Activated CD4-positive, alpha-beta T cell treated with anti-CD3 and anti-CD28 coated beads for 36 hours (primary cell): Measurements from ENCODE around the gene CARMIL1. TPM values are rescaled to one million over a fixed set of nuclear protein-coding genes. Genes with fewer than 3 reads are reported as not detected.
"Not testable (repeated sequence)": the region's sequence is repeated elsewhere in the genome, so short reads cannot be mapped to it uniquely, and the experiment has no call there.

Source experiments
- ATAC-seq: fragments of 200-7000 bp; cut with Tn5 transposase; one replicate; pipeline ENCODE4 v1.10.0; 2021; ENCODE audit warnings: mild to moderate bottlenecking, moderate library complexity
- CTCF ChIA-PET: fragments of 350-600 bp; sonication (Branson Sonifier 250); formaldehyde crosslinking; loops from one replicate; lab custom pipeline; 2021; ENCODE audit warnings: antibody characterized with exemption; lab: Charles Lee
- POLR2A ChIA-PET: fragments of 350-600 bp; sonication (Branson Sonifier 250); formaldehyde crosslinking; loops from one replicate; lab custom pipeline; 2021; ENCODE audit warnings: antibody characterized with exemption, inconsistent platforms; lab: Charles Lee
- DNase-seq: peaks from one replicate; pipeline ENCODE4 v3.0.0-alpha.2; 2020
- H3K27ac Mint-ChIP-seq: one replicate; pipeline ENCODE4 v1.8.0; 2021; ENCODE audit warnings: mixed read lengths
- H3K27me3 Mint-ChIP-seq: one replicate; pipeline ENCODE4 v1.8.0; 2021; ENCODE audit warnings: mixed read lengths
- H3K36me3 Mint-ChIP-seq: one replicate; pipeline ENCODE4 v1.8.0; 2021; ENCODE audit warnings: low read depth, mixed read lengths
- H3K4me1 Mint-ChIP-seq: one replicate; pipeline ENCODE4 v1.8.0; 2021; ENCODE audit warnings: mixed read lengths
- H3K4me3 Mint-ChIP-seq: one replicate; pipeline ENCODE4 v1.8.0; 2021; ENCODE audit warnings: mild to moderate bottlenecking, moderate library complexity, mixed read lengths
- H3K9me3 Mint-ChIP-seq: one replicate; pipeline ENCODE4 v1.8.0; 2021; ENCODE audit warnings: low read depth, mixed read lengths
- intact Hi-C, 2 experiments: fragments of 100-400 bp; cut with DNase I in 1 of 2; cut with micrococcal nuclease in 1 of 2; formaldehyde crosslinking; loops; one replicate each; pipeline versions ENCODE4 v1.14.2 to v1.15.1; 2022 to 2024; cut with DNase I, micrococcal nuclease
- total RNA-seq, 2 experiments: library from RNA; stranded (reverse); gene quantifications; one replicate each; pipeline ENCODE4 v1.2.3, GENCODE V29; 2021

Gene CARMIL1
- total RNA-seq, 2 experiments from 2014 or later, result 4.5 to 4.9 TPM

DNA sequence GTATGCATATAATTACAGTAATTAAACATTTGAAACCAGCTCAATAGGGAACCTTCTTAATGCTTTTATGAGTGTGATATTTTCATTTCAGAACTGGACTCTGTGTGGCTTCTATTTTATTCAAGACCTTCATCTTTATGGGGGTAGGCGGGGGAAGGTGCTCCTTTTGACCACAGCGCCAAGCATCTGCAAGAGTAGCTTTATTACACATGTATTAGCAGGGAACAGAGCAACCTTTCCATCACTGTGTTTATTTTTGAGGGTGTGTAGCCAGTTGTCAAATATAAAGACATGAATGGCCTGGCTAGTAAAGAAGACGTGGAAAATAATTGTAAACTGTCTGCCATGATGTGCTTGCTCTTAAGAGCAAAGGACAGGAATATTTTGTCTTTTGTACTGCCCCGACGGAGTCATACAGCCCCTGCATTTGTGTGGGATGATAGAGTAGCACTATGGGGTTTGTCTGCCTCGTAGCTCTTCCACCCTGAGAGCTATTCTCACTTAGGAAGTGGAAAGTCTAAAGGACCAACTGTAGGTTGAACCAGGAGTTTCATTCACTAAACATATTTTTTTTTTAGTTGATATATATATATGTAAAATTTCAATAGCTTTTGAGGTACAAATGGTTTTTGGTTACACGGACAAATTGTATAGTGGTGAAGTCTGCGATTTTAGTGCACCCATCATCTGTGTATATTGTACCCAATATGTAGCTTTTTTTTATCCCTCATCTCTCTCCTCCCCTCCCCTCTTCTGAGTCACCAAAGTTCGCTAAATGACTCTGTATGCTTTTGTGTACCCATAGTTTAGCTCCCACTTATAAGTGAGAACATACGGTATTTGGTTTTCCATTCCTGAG is 91.2 kb downstream of the CARMIL1 start:
- Mint-ChIP-seq H3K36me3 (peaks cover 2% of the 10 kb centered on the region), H3K4me3 (peak overlapping the region; percentile 43), H3K27ac (peak overlapping the region; percentile 83), H3K27me3 (no peaks in the 10 kb centered on the region), H3K9me3 (peaks cover 3% of the 10 kb centered on the region), H3K4me1 (peaks cover 62% of the 10 kb centered on the region)
- peak; percentile 79 for ATAC-seq
- CTCF ChIA-PET, result interaction anchor here (0.5 to 2.2 kb wide), 8 partner anchors 8 to 302 kb away, joined by 3 to 12 read pairs (median 4); partner anchors contain the start of gene CARMIL1
- intact Hi-C loops, result no loop called here
- POLR2A ChIA-PET, result interaction anchor here (0.6 to 0.7 kb wide), 3 partner anchors 8 to 159 kb away, joined by 3 to 10 read pairs (median 7); no protein-coding TSS in a partner anchor
- peak; percentile 24 for DNase-seq

DNA sequence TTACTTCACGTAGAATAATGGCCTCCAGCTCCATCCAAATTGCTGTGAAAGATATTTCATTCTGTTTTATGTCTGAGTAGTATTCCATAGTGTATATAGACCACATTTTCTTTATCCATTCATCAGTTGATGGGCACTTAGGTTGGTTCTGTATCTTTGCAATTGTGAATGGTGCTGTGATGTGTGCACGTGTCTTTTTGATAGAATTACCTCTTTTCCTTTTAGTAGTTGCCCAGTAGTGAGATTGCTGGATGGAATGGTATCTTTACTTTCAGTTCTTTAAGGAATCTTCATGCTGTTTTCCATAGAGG is 91.8 kb downstream of the CARMIL1 start:
- no peak overlapping the region for H3K4me3 Mint-ChIP-seq
- DNase-seq, result no peak
- H3K4me1 Mint-ChIP-seq, result peaks cover 62% of the 10 kb centered on the region
- intact Hi-C loops, result no loop called here
- CTCF ChIA-PET, result interaction anchor here (1.4 to 2.2 kb wide), 2 partner anchors 93 to 148 kb away, joined by 5 to 12 read pairs; partner anchors contain the start of gene CARMIL1
- peak overlapping the region; percentile 8 for H3K27ac Mint-ChIP-seq
- no peaks in the 10 kb centered on the region for H3K27me3 Mint-ChIP-seq
- ATAC-seq, result no peak
- H3K36me3 Mint-ChIP-seq, result peaks cover 4% of the 10 kb centered on the region
- peaks cover 3% of the 10 kb centered on the region for H3K9me3 Mint-ChIP-seq
- POLR2A ChIA-PET, result interaction anchor here (0.6 to 0.7 kb wide), 2 partner anchors 7 to 158 kb away, joined by 3 to 7 read pairs; no protein-coding TSS in a partner anchor

DNA sequence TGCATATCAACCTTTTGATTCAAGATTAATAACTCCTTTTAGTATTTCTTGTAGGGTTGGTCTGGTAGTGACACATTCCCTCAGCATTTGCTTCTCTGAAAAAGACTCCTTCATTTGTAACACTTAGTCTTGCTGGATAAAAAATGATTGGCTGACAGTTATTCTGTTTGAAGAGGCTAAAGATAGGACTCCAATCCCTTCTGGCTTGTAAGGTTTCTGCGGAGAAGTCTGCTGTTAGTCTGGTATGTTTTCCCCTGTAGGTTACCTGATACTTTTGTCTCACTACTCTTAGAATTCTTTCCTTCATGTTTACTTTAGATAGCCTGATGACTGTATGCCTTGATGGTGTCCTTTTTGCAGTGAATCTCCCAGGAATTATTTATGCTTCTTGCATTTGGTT is 96.0 kb downstream of the CARMIL1 start:
- DNase-seq (no peak), ATAC-seq (no peak)
- ChIA-PET POLR2A (no interaction called here), CTCF (no interaction called here)
- Mint-ChIP-seq H3K4me3 (no peak overlapping the region), H3K36me3 (peaks cover 4% of the 10 kb centered on the region), H3K4me1 (peaks cover 21% of the 10 kb centered on the region), H3K9me3 (peaks cover 3% of the 10 kb centered on the region), H3K27ac (no peak overlapping the region), H3K27me3 (no peaks in the 10 kb centered on the region)
- intact Hi-C loops, result no loop called here

DNA sequence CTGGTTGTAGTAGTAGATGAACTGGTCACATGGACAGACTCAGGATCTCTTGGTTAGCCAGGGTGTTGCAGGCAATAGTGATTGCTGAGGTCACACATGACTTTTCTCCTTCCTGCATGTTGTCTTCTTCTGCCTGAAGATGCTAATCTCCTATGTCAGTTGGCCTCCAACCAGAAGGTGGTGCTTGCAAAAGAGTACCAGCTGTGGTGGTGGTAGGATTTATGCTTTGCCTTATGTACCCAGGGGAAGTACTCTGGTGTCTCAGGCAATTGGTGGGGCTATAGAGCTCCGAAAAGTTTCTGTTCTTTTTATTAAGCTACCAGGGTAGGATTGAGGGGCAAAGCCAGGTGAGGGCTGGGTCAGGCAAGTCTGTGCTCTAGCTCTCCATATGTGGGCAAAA is 98.5 kb downstream of the CARMIL1 start:
- DNase-seq (no peak), ATAC-seq (no peak)
- Mint-ChIP-seq H3K36me3 (peaks cover 4% of the 10 kb centered on the region), H3K9me3 (peaks cover 3% of the 10 kb centered on the region), H3K4me1 (peaks cover 3% of the 10 kb centered on the region), H3K27me3 (no peaks in the 10 kb centered on the region), H3K4me3 (no peak overlapping the region), H3K27ac (no peak overlapping the region)
- ChIA-PET POLR2A (interaction anchor here (0.6 to 0.7 kb wide), 2 partner anchors 10 to 11 kb away, joined by 3 to 4 read pairs; no protein-coding TSS in a partner anchor), CTCF (interaction anchor here (0.7 kb wide), 1 partner anchor 112 kb away, joined by 3 read pairs; no protein-coding TSS in a partner anchor)
- intact Hi-C loops, result no loop called here

DNA sequence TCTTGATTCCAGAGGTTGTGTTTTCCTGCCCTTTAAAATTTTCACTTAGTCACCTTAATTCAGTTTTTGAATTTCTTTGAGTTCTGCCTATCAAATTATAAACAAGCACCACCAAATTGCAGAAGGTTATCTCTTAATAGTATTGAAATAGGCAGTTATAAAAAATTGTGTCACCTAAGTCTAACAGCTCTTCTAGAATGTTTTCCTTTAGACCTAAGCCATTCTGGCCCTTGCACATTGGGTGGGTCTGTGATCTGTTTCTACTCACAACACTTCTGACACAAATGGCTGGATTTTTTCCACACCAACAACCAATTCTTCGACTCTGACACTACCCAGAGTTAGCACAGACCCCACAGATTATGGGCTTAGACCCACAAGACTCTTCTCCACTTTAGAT is 101.9 kb downstream of the CARMIL1 start:
- ATAC-seq (no peak), DNase-seq (no peak)
- Mint-ChIP-seq H3K9me3 (no peaks in the 10 kb centered on the region), H3K4me1 (peaks cover 4% of the 10 kb centered on the region), H3K27ac (no peak overlapping the region), H3K4me3 (no peak overlapping the region), H3K36me3 (no peaks in the 10 kb centered on the region), H3K27me3 (no peaks in the 10 kb centered on the region)
- intact Hi-C loops, result no loop called here
- POLR2A ChIA-PET, result no interaction called here
- CTCF ChIA-PET, result no interaction called here

DNA sequence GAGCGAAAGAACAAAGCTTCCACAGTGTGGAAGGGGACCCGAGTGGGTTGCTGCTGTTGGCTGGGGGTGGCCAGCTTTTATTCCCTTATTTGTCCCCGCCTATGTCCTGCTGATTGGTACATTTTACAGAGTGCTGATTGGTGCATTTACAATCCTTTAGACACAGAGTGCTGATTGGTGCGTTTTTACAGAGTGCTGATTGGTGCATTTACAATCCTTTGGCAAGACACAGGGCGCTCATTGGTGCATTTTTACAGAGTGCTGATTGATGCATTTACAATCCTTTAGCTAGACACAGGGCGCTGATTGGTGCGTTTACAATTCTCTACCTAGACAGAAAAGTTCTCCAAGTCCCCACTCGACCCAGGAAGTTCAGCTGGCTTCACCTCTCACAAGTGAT is 103.3 kb downstream of the CARMIL1 start:
- H3K9me3 Mint-ChIP-seq, H3K36me3 Mint-ChIP-seq, DNase-seq, intact Hi-C loops, H3K4me3 Mint-ChIP-seq, ATAC-seq, H3K27me3 Mint-ChIP-seq, POLR2A ChIA-PET, CTCF ChIA-PET, H3K27ac Mint-ChIP-seq, H3K4me1 Mint-ChIP-seq: not testable (repeated sequence)

DNA sequence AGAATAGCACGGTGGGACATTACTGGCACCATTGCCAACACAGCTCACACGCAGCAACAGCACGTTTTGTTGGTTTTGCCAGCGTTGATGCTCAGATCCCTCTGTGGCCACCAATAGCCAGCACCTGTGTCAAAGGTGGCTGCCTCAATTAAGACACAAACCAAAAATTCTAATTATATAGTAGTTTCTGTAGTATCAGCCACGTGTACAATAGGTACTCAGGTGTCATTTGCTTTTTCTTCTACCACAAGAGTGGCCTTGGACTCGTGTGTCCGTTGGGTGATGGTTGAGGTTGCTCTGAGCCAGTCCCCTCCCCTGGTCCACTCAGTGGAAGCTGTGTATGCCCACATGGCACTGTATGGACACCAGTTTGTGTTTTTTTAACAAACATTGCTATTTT is 105.1 kb downstream of the CARMIL1 start:
- H3K4me3 Mint-ChIP-seq, result no peak overlapping the region
- intact Hi-C loops, result no loop called here
- ChIA-PET POLR2A (no interaction called here), CTCF (no interaction called here)
- H3K27ac Mint-ChIP-seq, result no peak overlapping the region
- DNase-seq (no peak), ATAC-seq (no peak)
- peaks cover 15% of the 10 kb centered on the region for H3K4me1 Mint-ChIP-seq
- H3K27me3 Mint-ChIP-seq, result no peaks in the 10 kb centered on the region
- no peaks in the 10 kb centered on the region for H3K9me3 Mint-ChIP-seq
- H3K36me3 Mint-ChIP-seq, result no peaks in the 10 kb centered on the region

DNA sequence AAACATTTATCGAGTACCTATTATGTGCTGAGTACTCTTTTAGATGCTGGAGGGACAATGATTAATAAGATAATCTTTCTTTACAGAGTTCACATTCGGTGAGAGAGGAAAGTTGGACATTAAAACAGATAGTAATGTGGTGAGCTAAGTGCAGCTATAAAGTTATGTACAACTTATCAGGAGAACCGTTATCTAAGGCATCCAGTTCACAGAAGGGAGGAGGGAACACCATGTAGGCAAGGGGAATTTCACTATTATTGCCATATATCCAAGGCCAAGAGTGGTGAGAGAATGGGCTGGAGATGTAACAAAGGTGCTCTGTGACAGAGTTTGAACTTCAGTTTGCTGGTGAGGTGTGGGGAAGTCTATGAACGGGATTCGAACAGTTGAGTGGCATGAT is 105.8 kb downstream of the CARMIL1 start:
- CTCF ChIA-PET, result interaction anchor here (1.0 kb wide), 1 partner anchor 11 kb away, joined by 3 read pairs; no protein-coding TSS in a partner anchor
- H3K9me3 Mint-ChIP-seq, result no peaks in the 10 kb centered on the region
- H3K27ac Mint-ChIP-seq, result no peak overlapping the region
- intact Hi-C loops, result no loop called here
- DNase-seq (no peak), ATAC-seq (no peak)
- H3K4me1 Mint-ChIP-seq, result peaks cover 21% of the 10 kb centered on the region
- H3K4me3 Mint-ChIP-seq, result no peak overlapping the region
- no peaks in the 10 kb centered on the region for H3K36me3 Mint-ChIP-seq
- no peaks in the 10 kb centered on the region for H3K27me3 Mint-ChIP-seq
- POLR2A ChIA-PET, result interaction anchor here (0.7 kb wide), 1 partner anchor 47 kb away, joined by 3 read pairs; no protein-coding TSS in a partner anchor

DNA sequence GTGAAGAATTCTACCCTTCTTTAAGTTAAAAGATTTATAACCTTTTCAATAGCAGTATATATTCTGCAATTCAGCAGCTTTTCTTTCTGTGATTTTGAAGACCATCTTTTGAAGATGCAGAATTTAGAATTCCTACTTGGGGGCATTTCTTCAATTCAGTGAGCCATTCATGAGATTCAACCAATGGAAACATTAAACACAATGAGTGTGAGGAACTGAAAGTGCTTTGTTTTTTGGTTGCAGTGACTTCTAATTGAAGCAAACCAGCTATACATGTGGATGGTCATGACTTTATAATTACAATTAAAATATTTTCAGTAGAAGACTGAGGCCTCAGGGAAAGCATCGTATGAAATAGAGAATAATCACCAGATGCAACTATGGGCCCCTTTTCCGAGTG is 108.3 kb downstream of the CARMIL1 start:
- ChIA-PET CTCF (interaction anchor here (0.7 to 1.2 kb wide), 2 partner anchors 9 to 17 kb away, joined by 3 read pairs; no protein-coding TSS in a partner anchor), POLR2A (interaction anchor here (0.7 kb wide), 1 partner anchor 14 kb away, joined by 3 read pairs; no protein-coding TSS in a partner anchor)
- DNase-seq (no peak), ATAC-seq (no peak)
- Mint-ChIP-seq H3K4me1 (peaks cover 21% of the 10 kb centered on the region), H3K36me3 (no peaks in the 10 kb centered on the region), H3K27me3 (no peaks in the 10 kb centered on the region), H3K4me3 (no peak overlapping the region), H3K9me3 (no peaks in the 10 kb centered on the region), H3K27ac (no peak overlapping the region)
- intact Hi-C loops, result no loop called here

DNA sequence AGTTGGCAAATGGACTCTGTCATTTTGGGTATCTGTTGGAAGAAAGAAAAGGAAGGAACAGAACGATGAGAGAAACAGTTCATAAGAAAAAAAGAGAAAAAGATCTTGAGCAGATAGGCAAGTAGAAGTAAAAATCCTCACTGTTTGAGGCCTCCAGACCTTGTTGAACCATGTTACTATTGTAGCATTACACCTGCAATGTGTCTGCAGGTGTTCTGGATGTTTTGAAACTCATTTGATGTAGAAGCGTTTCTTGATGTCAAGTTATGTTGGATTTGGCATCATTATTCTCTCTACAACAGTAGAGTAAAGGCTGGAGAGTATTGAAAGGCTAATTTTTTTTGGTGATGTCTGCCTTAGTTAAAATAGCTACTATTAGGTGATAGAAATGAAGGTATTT is 108.7 kb downstream of the CARMIL1 start:
- no peaks in the 10 kb centered on the region for H3K9me3 Mint-ChIP-seq
- peaks cover 21% of the 10 kb centered on the region for H3K4me1 Mint-ChIP-seq
- no peak overlapping the region for H3K27ac Mint-ChIP-seq
- intact Hi-C loops, result no loop called here
- no peaks in the 10 kb centered on the region for H3K36me3 Mint-ChIP-seq
- no peak overlapping the region for H3K4me3 Mint-ChIP-seq
- no peaks in the 10 kb centered on the region for H3K27me3 Mint-ChIP-seq
- DNase-seq, result no peak
- CTCF ChIA-PET, result interaction anchor here (0.7 to 1.2 kb wide), 2 partner anchors 9 to 17 kb away, joined by 3 read pairs; no protein-coding TSS in a partner anchor
- POLR2A ChIA-PET, result interaction anchor here (0.7 kb wide), 1 partner anchor 14 kb away, joined by 3 read pairs; no protein-coding TSS in a partner anchor
- ATAC-seq, result no peak

DNA sequence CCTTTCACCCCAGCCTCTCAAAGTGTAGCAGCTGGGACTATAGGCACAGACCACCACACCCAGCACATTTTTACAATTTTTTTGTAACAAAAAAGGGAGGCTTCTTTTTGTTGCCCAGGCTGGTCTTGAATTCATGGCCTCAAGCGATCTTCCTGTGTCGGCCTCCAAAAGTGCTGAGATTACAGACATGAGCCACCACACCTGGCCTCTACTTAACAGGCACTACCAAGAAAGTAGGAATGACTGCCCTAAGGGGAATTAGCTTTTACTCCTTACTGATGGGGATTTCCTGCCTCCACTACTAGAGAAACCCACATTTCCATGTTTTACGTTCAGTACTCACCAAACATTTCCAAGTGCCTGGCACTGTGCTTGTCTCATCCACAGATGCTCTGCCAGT is 109.6 kb downstream of the CARMIL1 start:
- no peak for ATAC-seq
- intact Hi-C loops, result no loop called here
- DNase-seq, result no peak
- Mint-ChIP-seq H3K4me3 (no peak overlapping the region), H3K27ac (peak overlapping the region; percentile 37), H3K4me1 (peaks cover 21% of the 10 kb centered on the region), H3K9me3 (no peaks in the 10 kb centered on the region), H3K27me3 (no peaks in the 10 kb centered on the region), H3K36me3 (no peaks in the 10 kb centered on the region)
- ChIA-PET CTCF (interaction anchor here (0.6 kb wide), 1 partner anchor 341 kb away, joined by 3 read pairs; no protein-coding TSS in a partner anchor), POLR2A (interaction anchor here (0.6 to 1.1 kb wide), 3 partner anchors 15 to 25 kb away, joined by 3 to 6 read pairs (median 5); no protein-coding TSS in a partner anchor)
